Measurements from ENCODE around the gene PTGES.
"Not testable (repeated sequence)": the region's sequence is repeated elsewhere in the genome, so short reads cannot be mapped to it uniquely, and the experiment has no call there.

PTGES gene

DNA sequence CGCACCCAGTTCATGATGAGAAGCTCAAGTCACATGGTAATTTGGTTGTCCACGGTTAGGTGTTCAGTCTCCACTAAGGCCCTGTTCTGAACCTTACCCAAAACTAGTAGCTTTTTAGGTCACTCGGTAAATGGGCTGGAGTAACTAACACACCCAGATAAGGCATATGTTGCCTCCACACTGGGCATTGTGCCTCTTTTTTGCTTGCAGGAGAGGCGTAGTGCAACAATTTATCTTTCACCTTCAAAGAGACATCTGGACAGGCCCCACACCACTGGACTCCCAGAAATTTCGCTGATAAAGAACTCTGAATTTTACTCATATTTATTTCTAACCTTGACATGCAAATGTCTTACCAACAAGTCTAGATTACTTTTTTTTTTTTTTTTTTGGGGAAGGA is 16.8 kb upstream of the PTGES start:
- no peak for DNase-seq (ENCODE audit: low read depth)

DNA sequence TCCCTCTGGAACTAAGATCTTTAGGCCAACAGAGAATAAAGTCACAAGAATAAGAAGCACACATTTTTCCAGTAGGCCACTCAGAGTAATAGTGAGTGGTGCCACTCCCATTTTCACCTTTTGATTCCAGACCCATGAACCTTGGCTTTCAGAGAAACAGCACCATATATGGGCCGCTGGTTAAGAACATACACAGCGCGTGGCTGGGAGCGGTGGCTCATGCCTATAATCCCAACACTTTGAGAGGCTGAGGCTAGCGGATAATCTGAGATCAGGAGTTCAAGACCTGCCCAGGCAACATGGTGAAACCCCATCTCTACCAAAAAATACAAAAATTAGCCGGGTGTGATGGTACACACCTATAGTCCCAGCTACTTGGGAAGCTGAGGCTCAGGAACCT is 15.6 kb upstream of the PTGES start:
- no peak for DNase-seq (ENCODE audit: low read depth)

DNA sequence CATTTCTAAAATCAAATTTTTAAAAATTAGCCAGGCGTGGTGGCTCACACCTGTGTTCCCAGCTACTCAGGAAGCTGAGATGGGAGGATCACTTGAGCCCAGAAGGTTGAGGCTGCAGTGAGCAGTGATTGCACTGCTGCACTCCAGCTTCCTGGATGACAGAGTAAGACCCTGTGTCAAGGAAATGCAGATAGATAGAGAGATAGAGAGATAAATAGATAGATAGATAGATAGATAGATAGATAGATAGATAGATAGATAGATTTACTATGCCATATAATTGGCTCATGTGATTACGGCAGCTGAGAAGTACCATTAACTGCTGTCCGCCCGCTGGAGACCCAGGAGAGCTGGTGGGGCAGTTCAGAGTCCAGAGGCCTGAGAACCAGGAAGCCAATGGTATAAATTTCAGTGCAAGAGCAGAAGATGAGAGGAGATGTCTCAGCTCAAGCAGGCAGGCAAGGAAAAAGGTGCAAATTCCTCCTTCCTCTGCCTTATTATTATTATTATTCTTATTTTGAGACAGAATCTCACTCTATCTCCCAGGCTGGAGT is 13.0 kb upstream of the PTGES start:
- no peak for DNase-seq (ENCODE audit: low read depth)

DNA sequence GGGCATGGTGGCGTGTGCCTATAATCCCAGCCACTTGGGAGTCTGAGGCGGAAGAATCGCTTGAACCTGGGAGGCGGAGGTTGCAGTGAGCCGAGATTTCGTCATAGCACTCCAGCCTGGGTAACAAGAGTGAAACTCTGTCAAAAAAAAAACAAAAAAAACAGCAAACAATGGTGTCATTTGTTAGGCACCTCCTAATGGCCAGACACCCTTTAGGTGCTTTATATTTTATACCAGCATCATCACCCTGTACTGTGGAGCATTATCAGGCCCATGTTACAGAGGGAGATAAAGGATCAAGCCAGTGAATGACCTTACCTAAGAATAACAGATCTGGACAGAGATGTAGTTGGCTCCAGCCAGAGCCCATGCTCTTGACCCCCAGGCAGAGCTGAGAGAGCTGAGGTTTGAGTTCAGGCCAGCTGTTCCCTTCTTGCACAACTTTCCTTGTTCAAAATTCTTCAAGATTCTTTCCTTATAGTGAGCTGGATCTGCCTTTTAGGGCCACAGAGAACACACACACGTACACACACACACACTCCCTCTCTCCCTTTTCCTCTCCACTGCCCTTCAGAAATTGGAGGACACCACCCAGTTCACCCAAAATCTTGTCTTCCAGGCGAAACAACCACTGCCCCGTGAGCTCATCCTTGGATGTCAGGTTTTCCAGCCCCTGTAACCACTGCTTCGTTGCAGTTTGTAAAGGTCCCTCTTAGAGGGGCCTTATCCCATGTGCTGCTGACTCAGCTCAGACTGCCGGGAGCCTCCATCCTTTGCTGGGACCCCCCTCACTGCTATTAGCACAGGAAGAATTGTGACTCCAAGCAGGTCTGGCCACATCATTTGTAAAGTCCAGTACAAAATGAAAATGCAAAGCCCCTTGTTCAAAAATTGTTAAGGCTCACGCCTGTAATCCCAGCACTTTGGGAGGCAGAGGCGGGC is 10.4 kb upstream of the PTGES start:
- DNase-seq (ENCODE audit: low read depth), result no peak

DNA sequence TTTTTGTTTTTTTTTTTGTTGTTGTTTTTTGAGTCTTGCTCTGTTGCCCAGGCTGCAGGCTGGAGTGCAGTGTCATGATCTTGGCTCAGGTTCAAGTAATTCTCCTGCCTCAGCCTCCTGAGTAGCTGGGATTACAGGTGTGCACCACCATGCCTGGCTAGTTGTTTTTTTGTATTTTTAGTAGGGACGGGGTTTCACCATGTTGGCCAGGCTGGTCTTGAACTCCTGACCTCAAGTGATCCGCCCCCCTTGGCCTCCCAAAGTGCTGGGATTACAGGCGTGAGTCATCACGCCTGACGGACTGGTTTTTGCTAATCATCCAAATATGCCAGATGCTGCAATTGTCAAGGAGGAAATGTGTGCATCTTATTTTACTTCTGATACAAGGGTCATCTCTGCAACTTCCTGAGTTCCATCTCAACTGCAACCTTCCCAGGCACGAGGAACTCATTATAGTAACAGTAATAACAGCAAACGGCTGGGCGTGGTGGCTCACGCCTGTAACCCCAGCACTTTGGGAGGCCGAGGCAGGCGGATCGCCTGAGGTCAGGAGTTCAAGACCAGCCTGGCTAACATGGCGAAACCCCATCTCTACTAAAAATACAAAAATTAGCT is 9.6 kb upstream of the PTGES start:
- not testable (repeated sequence) for DNase-seq (ENCODE audit: low read depth)

DNA sequence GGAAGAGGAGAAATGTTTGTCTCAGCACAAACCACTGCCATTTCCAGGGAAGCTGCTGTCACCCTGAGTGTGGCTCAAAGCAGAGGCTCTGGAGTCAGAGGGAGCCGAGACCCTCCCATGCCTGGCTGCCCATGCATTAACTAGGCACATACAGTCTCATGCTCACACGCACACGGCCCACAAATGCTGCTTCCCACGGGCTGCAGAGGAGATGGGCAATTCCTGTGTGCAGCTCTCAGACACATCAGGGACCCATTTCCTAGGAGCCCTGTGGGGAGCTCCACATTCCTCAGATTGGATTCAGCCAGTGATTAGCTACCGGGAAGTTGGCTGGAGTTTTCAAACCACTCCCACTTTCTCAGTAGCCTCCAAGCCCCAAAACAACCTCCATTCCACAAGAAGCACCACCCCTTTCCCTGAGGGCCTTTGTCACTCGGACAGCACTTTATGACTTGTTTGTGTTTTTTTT is 9.1 kb upstream of the PTGES start:
- DNase-seq (ENCODE audit: low read depth), result no peak

DNA sequence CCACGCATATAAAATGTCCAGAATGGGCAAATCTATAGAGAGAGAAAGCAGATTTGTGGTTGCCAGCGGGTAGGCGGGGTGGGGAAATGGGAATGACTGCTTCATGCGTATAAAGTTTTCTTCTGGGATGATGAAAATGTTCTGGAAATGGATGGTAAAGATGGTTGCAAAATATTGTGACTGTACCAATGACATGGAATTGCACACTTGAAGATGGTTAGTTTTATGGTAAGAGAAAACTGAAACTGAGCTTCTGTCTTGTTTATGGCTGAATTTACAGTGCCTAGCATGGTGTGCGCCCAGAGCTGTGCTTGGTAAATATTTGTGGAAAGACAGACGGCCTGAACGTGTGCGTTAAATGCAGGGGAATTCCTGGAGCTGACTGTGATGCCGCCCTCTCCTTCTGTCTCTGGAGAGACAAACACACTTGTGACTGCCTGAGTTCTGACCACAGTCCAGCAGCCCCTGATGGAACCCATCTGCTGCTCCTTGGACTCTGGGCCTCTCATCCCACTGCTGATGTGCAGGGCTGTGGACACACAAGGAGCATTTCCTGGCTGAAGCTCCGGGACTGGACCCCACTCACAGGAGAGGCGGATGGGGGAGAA is 8.6 kb upstream of the PTGES start:
- DNase-seq (ENCODE audit: low read depth), result no peak

DNA sequence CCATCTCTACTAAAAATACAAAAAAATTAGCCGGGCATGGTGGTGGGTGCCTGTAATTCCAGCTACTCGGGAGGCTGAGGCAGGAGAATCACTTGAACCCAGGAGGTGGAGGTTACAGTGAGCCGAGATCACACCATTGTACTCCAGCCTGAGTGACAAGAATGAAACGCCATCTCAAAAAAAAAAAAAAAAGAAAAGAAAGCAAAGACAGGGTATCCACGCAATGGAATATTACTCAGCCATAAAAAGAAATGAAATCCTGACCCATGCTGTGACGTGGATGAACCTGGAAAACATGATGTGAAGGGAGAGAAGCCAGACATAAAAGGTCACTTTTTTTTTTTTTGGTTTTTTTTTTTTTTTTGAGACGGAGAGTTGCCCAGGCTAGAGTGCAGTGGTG is 7.9 kb upstream of the PTGES start:
- not testable (repeated sequence) for DNase-seq (ENCODE audit: low read depth)

DNA sequence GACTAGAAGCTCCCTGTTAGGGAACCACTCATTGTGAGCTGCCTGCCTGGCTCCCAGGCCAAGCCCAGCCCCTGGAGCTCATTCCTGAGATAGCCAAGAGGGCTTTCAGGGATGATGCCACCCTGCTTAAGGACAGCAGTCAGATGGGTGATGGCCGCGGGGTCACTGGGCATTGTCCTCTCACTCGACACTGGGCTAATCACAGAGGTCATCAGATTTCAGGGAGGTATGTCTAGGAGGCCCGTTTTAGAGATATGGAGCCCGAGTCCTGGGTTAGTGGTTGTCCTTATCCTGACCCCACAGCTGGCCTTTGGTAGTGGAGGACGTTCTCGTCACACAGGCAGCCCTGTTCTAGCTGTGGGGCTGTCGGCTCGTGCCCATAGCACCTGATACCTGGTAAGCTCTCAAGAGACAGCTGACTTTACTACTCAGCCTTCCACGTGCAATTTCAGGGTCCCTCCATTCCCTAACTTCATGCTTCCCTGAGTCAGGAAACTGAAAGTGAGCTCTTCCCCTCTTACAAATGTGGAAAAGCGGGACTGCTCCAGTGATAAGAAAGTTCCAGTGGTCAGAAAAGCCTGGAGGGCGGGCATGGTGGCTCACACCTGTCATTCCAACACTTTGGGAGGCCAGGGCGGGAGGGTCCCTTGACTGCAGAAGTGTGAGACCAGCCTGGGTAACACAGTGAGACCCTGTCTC is 7.1 kb upstream of the PTGES start:
- DNase-seq (ENCODE audit: low read depth), result no peak

DNA sequence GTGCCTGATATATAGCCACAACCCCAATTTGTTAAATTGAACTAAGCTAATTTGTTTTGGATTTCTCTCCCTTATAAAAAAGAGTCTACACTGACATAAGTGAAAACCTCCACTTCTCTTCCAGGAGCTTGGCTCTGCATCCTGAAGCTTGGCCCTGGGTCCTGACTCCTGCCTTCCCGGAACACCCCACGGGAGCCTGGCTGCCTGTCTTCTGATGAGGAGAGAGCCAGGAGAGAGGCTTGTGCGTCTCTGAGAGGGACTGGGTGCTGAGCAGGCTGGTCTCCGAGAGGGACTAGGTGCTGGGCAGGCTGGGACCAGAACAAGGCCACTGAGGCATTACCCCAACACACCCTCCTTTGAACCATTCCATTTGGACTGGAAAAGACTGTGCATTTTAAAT is 6.5 kb upstream of the PTGES start:
- no peak for DNase-seq (ENCODE audit: low read depth)

DNA sequence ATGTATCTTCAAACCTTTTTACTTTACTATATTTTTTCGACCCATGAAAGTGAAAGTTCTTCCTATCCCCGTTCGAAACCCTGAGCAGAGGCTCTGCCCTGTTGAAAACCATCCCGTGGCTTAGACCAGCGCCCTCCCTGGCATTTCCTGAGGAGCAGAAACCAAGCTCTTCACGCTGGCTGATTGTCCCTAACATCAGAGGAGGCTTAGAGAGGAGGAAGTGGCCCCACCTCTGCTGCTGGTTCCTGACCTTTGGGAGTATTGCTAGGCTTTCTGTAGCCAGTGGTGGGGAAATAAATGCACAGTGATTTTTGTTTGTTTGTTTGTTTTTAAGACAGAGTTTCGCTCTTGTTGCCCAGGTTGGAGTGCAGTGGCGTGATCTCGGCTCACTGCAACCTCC is 4.2 kb upstream of the PTGES start:
- DNase-seq (ENCODE audit: low read depth), result no peak

DNA sequence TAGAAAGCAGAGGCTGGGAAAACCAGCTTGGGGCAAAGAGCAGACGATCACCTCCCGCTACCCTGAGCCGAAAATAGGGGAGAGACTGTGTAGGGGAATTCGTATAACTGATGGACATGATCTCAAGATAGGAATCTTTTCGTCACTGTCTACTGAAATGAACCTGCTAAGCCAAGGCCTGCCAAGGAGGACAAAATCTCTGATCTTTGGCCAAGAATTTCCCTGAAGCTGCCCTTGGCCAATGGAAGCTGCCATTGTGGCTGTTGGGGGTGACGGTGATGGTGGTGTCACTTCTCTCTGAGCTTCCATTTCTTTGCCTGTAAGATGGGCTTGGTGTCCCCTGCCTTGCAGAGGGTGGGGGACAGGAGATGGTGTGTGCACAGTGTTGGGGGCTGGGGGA is 3.3 kb upstream of the PTGES start:
- DNase-seq (ENCODE audit: low read depth), result no peak

DNA sequence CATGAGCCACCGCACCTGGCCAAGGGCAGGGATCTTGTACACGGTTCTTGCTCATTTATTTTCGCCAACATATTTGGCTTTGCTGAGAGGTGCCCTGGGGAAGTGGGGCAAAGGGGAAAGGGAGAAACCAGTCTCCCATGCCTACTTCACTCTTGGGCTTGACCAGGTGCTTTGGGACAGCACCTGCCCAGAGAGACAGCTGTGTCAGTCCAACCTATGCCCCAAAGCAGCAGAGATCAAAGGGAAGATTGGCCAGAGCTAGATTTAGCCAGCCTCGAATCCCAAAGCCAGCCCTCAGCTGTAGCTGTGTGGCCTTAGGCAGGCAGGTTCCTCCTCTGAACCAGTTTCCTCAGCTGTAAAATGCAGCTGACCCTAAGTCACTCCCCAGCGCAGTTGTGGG is 2.3 kb upstream of the PTGES start:
- DNase-seq (ENCODE audit: low read depth), result no peak

DNA sequence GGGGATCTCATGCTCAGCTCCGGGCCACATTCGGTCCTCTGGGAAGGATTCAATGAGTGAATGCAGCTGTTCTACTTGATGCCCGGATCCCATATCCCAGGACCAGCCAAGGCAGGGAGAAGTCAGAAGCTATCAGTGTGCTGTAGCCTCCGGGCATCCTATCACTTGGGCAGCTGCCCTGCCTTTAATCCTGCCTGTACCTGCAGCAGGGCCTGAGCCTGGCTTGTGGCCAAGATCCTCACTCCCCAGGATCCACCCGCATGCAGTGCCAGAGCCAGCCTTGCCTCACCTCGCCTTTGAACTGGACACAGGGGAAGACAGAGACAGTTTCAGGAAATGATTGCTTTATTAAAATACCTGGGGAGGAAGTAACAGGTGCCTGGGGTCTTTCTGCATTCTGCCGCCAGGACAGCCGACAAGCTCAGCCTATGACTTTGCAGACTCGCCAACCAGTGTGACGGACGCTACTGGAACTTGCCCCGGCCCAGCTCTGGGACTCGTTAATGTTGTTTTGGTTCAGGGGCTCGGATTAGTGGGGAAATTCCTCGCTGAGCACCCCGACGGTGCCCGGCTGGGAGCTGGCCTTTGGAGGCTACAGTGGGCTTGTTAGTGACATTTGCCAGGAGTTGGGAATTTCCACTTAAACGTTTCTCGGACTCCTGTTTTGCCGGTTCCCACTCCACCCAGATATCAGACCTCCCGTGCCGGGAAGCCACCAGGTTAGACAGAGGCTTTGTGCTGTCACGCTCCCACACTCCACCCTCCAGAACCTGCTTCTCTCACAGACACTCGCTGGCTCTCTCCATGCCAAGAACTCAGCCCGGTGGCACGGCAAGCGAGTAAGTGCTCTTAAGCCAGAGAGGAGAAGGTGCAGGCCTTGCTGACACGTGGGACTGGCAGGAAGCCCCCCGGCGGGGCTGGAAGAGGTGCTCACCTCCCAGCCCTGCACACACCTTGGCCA is 721 bp downstream of the PTGES start:
- no peak for DNase-seq (ENCODE audit: low read depth)

DNA sequence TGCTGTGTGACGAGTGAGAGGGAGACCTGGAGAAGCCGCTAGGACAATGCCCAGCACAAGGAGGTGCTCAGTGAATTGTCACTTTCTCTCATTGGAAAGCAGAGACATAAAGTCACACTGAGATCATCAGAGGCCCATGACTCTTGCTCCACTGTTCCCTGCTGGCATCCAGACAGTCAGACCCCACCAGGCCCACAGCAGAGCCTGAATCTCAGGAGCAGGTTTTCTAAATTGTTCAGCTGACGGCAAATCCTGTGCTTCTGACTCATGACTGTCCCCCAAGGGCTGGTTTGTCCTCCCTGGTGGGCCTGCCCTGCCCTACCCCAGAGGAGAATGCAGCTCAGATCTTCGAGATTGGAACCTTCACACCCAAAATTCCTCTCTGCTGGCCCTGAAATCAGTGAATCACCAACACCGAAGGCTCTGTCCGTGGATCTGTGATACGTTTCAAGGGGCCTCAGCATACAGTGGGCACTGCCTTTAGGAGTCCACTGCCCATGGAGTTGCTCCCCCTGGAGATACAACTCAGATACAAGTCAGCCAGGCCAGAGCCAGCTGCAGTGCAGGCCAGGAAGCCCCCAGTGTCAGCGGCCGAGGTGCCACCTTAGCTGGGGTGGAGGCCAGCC is 2.7 kb downstream of the PTGES start:
- DNase-seq (ENCODE audit: low read depth), result no peak

DNA sequence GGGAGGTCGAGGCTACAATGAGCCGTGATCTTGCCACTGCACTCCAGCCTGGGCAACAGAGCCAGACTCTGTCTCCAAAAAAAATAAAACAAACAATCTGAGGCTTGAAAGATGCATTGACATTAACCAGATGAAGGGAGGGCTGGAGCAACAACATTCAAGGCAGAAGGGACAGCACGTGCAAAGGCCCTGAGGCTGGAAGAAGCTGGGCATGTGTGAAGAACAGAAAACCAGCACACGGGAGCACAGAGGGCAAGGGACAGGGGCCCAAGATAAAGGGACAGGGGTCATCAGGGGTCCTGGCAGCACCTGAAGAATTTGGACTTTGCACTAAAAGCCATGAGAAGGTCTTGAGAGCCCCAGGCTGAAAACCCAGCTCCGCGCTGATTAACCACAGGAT is 3.3 kb downstream of the PTGES start:
- DNase-seq (ENCODE audit: low read depth), result no peak

DNA sequence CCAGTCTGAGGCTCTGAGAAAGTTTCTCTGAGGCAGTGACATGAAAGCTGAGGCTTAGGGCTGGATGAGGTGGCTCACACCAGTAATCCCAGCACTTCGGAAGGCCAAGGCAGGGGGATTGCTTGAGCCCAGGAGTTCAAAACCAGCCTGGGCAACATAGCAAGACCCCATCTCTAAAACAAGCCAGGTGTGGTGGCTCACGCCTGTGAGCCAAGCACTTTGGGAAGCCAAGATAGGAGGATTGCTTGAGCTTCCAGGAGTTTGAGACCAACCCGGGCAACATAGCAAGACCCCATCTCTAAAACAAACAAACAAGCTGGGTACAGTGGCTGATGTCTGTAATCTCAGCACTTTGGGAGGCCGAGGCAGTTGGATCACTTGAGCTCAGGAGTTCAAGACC is 3.8 kb downstream of the PTGES start:
- DNase-seq (ENCODE audit: low read depth), result not testable (repeated sequence)

DNA sequence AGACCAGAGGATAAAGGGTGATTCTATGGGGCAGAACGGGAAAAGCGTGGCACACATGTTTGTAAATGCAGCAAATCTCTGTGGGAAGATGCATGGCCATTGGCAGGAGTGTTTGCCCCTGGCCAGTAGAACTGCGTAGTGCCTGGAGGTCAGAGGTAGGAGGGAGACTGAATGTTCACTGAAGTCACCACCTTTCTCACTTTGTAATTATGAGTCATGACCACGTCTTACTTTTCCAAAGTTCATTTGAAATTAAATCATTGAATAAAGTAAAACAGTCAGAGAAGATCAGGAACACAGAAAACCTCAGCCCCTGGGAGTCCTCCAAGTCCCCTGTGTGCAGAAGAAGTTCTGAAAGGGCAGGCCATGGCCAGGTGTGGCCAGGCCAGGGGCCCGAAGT is 4.6 kb downstream of the PTGES start:
- DNase-seq (ENCODE audit: low read depth), result no peak

DNA sequence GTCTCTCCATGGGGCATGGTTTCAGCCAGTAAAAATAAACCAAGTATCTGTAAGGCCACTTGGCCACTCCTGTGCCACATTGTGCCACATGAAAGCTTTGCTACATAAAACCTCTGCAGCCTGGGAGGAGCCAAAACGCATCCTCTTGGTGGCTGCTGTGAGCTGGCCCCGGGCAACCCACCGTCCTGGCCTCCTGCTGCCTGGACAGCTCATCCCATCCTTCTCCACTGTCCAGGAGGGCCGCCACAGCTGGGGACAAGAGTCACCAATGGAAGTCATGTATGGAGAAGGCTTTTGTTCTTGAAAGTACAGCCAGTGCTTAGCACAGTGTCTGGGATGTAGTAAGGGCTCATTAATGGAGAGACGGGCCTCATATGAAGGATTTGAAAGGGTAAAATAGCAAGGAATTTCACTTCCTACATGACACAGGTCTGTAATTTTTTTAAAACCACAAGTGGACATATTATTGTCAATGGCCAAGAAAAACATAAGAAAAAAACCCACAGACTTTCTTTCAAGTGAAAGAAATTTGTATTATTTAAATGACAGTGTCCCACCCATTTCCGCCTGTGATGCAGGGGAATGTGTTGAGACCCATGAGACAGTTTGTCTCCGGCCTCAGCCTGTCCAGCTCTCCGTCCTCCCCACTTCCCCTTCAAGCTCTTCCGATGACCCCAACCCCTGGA is 6.6 kb downstream of the PTGES start:
- no peak for DNase-seq (ENCODE audit: low read depth)

DNA sequence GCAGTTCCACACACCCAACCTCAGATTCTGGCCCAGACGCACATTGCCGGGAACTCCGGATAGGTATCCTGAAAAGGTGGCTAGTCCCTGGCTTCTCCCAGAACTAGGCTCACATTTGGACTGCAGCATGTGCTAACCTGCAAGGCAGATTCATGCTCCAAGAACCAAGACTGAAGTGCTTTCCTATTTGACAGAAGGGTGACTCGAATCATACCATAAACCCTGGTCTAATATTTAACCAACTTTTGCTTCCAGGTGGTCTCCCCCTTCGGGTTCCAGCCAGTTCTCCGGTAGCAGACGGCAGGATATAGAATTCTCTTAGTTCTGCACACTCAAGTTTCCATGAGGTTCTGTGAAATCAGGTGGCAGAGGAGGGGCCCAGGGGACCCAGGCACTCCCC is 7.6 kb downstream of the PTGES start:
- DNase-seq (ENCODE audit: low read depth), result no peak

Measured in stimulated activated CD8-positive, alpha-beta memory T cell treated with anti-CD3 and anti-CD28 coated beads, Interleukin-7, amount 100 ng/mL, for 24 hours (primary cell).